Anterior cingulate cortex (tissue), 58 donors: ENCODE data around the gene PACS2.
A peak's percentile ranks its signal among the peaks of the same experiment; 100 is the strongest.
"Not testable (repeated sequence)": the region's sequence is repeated elsewhere in the genome, so short reads cannot be mapped to it uniquely, and the experiment has no call there.

Experiments
- DNase-seq, 58 donors: peaks; one replicate each; lab custom pipeline; 2025; lab: John Stamatoyannopoulos, UW

Gene PACS2

DNA sequence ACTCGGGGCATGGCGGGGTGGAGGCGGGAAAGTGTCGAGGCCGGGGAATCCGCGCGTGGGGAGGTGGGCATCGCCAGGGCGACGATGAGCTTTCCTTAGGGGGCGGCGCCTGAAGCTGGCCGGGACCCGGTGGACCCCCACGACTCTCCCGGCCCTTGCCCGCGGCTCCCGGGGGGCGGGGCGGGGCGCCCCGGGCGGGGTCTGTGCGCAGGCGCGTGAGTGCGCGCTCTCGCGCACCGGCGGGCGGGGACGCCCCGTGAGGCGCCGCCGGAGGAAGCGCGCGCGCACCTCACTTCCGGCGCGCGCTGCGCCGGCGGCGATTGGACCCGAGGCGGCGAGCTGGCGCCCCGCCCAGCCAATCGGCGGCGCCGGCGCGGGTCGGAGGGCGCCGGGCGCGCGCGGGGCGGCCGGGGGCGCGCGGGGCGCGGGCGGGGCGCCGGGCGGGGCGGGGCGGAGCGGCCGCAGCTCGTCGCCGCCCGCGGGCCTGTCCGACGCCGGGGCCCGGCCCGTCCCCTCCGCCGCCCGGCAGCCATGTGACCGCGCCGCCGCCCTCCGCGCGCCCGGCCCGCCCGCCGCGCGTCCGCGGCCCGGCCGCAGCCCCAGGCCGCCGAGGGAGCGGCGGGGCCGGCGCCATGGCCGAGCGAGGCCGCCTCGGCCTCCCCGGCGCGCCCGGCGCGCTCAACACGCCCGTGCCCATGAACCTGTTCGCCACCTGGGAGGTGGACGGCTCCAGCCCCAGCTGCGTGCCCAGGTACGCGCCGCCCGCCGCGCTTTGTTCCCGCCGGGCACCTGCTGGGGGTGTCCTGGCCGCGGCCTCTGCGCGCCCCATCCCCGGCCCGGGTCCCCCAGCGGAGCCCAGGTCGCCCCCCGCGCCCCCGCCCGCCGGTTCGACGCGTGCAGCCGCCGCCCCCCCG lies at the start of gene PACS2:
TSS of gene PACS2 (plus strand) at position 462 of the 914 bp plus-strand sequence. CDS start at position 633, 171 bp downstream.
- peak in 40 of 58 donors; percentile 33 to 87 (median 64) for DNase-seq

DNA sequence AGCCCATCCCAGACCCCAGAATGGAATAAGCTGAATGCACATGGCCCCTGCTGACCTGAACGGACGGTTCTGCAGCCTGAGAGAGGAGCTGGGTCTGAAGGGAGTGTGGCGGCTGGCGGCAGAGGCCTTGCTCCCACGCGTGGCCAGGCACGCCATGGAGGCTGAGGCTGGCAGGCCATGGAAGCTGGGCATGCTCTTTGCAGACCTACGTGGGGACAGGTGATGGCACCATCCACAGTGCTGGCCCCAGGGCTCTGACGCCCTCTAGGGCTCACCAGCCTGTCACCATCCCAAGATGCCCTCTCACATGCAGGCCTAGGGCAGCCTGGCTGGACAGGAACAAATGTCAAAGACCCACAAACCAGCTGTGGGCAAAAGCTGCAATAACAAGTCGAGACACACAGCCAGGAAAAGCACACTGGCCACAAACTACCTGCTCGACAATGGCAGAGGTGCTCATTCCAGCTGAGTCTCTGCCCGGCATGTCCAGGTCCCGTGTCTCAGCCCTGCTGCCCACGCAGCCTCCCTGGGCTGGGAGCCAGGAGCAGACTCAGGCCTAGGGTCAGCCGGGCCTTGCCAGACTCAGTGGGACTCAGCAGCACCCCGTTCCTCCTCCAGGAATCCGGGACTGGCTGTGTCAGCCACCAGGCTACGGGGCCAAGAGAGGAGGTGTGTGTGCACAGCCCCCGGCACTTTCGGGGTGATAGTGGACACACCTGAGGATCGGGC lies 46.6 kb upstream of the PACS2 start:
- no peak for DNase-seq

DNA sequence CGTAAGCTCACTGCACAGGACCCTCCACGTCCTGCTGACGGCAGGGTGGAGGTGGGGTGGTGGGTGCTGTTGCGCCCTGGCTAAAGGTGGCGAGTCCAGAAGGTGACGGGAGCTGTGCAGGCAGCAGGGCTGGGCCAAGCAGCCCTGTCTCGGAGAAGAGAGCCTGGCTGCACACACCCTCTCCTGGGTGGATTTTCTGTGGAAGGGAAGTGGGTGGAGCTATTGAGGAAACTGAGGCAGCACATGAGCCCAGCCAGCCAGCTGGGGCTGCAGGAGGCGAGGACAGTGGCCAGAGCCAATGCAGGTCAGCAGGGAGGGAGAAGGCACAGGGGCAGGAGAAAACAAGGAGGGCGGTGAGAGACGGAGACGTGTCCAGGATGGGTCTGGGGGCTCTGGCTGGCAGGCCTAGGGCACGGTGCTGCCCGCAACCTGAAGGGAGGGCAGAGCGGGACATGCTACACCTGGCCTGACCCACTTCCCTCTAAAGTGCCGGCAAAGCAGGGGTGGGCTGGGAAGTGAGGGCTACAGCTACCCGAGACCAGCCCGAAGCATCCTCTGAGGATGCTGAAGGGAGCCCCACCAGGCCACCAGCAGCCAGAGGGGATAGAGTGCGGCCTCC lies 45.7 kb upstream of the PACS2 start:
- no peak for DNase-seq

GRCh38 chr14:105269405-105269804 lies 45.1 kb upstream of the PACS2 start:
- DNase-seq = no peak

GRCh38 chr14:105271224-105271890 lies 43.2 kb upstream of the PACS2 start:
- peak in 4 of 58 donors; percentile 18 to 36 (median 25) for DNase-seq

DNA sequence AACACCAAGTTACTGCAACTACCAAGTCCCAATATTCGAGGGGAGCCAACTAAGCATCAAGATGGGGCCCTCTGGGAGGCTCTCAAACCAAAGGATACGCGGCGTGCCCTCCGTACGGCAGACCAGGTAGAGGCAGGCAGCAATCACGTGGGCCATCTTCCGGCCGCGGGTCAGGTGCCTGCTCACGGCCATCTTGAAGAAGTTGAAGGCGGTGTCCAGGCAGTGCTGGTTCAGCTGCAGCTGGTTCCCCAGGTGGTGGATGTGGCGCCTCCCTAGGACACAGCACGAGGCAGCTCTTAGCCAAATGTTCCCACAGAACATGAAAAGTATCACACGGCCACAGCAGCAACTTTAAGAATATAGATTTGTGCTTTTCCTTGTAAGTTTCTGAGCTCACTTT lies 41.9 kb upstream of the PACS2 start:
- no peak for DNase-seq

DNA sequence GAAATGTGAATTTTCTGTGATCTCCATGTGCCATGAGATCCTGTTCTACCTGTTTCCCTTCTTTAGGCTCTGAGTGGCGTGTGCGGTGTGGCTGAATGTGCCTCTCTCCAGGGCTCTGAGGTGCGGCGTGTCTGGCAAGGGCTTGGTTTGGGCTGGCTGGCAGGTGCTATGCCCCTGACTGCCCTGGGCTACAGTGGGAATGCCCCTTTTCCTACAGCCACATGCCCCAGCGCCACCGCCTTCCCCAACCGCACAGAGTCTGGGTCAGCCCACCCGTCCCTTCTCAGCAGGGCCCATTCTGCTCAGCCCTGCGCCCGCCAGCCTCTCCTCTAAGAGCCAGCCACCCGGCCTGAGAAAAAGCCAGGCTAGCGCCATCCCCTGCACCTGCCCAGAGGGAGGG lies 41.5 kb upstream of the PACS2 start:
- no peak for DNase-seq

DNA sequence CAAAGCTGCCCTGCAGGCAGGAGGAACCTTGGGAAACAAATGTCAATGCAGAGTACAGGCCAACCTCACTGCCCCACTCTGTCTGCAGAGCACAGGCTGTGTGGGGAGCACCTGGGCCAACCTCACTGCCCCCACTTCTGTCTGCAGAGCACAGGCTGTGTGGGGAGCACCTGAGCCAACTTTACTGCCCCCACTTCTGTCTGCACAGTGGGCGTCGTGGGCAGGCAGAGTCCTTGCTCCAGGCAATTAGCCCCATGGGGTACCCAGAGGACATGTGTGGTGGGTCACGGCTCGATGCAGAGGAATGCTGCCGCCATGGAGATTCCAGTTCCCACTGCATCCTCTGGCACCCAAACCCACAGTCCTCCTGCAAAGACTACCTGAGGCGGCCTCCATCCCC lies 39.9 kb upstream of the PACS2 start:
- no peak for DNase-seq

DNA sequence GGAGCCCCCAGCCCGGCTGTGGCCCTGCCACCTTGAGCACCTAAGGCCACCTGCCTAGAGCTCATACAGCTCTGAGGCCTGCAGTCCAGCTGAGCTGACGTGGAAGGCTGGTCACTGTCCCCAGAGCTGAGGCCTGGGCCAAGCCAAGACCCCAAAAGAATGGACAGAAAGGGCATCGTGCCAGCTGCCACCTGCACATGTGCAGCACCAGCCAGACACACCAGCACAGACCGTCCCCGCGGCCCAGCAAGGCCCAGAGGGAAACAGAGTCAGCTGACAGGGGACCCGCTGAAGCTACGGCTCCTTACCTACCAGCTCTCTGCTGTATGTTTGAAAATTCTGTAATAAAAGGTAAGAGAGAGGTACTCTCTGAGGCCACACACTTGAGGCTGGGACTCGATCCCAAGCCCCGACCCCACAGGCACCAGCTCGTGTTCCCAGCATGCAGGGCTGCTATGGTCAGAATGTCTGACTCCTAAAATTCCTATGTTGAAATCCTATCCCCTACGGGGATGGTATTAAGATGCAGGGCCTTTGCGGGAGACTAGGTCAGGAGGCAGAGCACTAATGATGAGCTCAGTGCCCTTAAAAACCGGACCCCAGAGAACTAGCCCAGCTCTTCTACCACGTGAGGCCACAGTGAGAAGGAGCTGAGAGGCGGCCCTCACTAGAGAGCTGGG lies 39.1 kb upstream of the PACS2 start:
- no peak for DNase-seq

- not testable (repeated sequence) for DNase-seq
These were observed 37.1 kb upstream of the PACS2 start for GRCh38 chr14:105277448-105277847.

GRCh38 chr14:105279642-105280361 lies 34.7 kb upstream of the PACS2 start:
- no peak for DNase-seq

GRCh38 chr14:105280525-105280924 lies 34.0 kb upstream of the PACS2 start:
- DNase-seq = no peak

DNA sequence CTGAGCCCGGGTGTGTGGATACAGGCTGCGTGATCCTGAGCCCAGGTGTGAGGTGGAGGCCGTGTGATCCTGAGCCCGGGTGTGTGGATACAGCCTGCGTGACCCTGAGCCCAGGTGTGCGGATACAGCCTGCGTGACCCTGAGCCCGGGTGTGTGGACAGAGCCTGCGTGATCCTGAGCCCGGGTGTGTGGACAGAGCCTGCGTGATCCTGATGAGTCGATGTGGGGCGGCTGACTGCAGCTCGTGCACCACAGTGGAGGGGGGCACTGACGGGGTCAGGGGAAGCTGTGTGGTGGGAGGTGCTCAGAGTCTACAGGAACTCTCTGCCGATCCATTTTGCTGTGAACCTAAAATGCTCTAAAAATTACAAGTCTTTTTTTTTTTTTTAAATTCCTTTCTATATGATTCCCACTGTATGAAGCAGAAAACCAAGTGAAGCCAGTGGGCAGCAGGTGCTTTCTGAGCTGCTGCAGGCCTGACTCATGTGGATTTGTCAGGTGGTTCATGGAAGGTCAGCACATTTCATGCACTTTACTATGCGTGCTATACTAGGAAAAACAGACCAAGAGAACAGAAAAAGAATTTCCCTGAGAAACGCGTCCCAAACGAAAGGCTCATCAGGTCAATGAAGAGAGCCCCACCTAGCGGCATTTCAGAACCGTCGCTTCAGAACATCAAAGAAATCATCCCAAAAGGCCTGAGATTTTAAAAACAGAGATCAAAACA lies 33.0 kb upstream of the PACS2 start:
- DNase-seq = peak in 12 of 58 donors; percentile 4 to 45 (median 33)

- DNase-seq = peak in 1 of 58 donors; percentile 4
These were observed 32.3 kb upstream of the PACS2 start for GRCh38 chr14:105282098-105282725.

DNA sequence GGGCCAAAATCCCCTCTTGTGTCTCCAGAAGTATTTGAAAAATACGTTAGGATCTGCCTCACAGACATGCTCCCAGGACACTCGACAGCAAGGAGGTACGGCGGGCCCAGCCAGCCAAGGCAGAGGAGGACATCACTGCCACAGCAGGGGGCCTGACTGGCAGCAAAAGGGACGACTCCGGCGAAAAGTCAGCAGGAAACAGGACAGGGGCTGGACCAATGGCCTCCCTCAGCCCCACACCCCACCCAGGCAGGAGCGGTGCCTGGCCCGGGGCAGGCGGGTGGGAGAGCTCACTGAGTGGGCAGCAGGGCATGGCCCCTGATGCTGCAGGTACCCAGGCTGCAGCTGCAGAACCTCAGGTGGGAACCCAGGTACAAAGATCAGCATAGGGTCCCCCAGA lies 31.5 kb upstream of the PACS2 start:
- DNase-seq = no peak

GRCh38 chr14:105283899-105284298 lies 30.6 kb upstream of the PACS2 start:
- no peak for DNase-seq

DNA sequence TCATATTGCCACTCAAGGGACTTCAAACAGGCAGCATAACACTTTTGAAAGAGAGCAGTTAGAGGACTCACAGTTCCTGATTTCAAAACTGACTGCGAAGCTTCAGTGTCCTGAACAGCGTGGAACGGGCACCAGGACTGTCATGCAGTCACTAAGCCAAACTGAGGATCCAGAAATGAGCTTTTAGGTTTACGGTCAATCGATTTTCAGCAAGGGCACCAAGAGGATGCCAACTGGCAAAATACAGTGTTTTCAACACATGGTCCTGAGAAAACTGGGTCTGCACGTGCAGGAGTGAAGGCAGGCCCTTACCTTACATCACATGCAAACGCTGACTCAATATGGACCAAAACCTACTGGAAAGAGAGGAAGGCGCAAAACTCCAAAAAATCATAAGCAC lies 29.4 kb upstream of the PACS2 start:
- DNase-seq = no peak

- no peak for DNase-seq
These were observed 27.8 kb upstream of the PACS2 start for GRCh38 chr14:105286759-105287144.
